Esophagus muscularis mucosa (tissue), 3 donors: ENCODE measurements around the gene MN1.
A peak's percentile ranks its signal among the peaks of the same experiment; 100 is the strongest.

Experiments used
- CTCF ChIP-seq, 3 experiments: fragments of 200-600 bp in 2 of 3; fragments of 450-650 bp in 1 of 3; sonication (generic) in 2 of 3; IDR thresholded peaks; one replicate each; pipeline ENCODE4 v1.5.1; 2017 to 2019; ENCODE audit warnings: antibody characterized with exemption in 3 of 3, mild to moderate bottlenecking in 2 of 3, moderate library complexity in 1 of 3
- POLR2A ChIP-seq: fragments of 450-650 bp; IDR thresholded peaks from one replicate; pipeline ENCODE4 v1.6.1; 2017; ENCODE audit warnings: antibody characterized with exemption, moderate library complexity, mild to moderate bottlenecking, low read depth
- POLR2AphosphoS5 ChIP-seq, 2 donors: sonication (generic); formaldehyde crosslinking; IDR thresholded peaks; one replicate each; pipeline ENCODE4 v1.6.1; 2017; ENCODE audit warnings: antibody characterized with exemption in 2 of 2

- peak; percentile 66 to 80 (median 71) for TF ChIP-seq CTCF (IDR thresholded peaks at IDR 0.05)
- peak in 1 of 2 donors; percentile 26 for TF ChIP-seq POLR2AphosphoS5 (IDR thresholded peaks at IDR 0.05)
- no peak for TF ChIP-seq POLR2A
Observed at GRCh38 chr22:27804470-27805297, 3.1 kb upstream of the MN1 start.
